IMR-90 (cell line): ENCODE measurements around the gene PRTFDC1. TPM values are rescaled to one million over a fixed set of nuclear protein-coding genes. Genes with fewer than 3 reads are reported as not detected.

Experiments used
- ATAC-seq: fragments of 200-7000 bp; cut with Tn5 transposase; 2 replicates; pipeline ENCODE4 v1.9.1; 2020; ENCODE audit warnings: low read depth, mild to moderate bottlenecking, moderate library complexity
- BruUV-seq: library from RNA; stranded (reverse); fragments of 400-500 nt; replicated peaks from 2 replicates; lab custom pipeline; 2021; lab: Mats Ljungman, UMichigan
- CTCF ChIA-PET: fragments of 300-600 bp; formaldehyde crosslinking; extraction: SDS; loops from one replicate; lab custom pipeline; 2021; ENCODE audit warnings: antibody characterized with exemption; lab: Yijun Ruan, JAX
- POLR2A ChIA-PET: fragments of 300-600 bp; sonication (Branson Sonifier 250); formaldehyde crosslinking; loops from one replicate; lab custom pipeline; 2022; ENCODE audit warnings: antibody characterized with exemption; ENCODE audit not compliant: unreplicated experiment; lab: Charles Lee
- DNase-seq: peaks from one replicate; pipeline ENCODE4 v3.0.0; 2013
- H2AFZ ChIP-seq: replicated peaks from 2 replicates; pipeline ENCODE3; 2013; ENCODE audit warnings: low read length, mild to moderate bottlenecking; ENCODE audit not compliant: poor library complexity
- H2AK5ac ChIP-seq: 2 replicates; pipeline ENCODE4 v1.6.1; 2013; ENCODE audit warnings: low read depth, low read length, inconsistent platforms
- H2AK9ac ChIP-seq: replicated peaks from 2 replicates; pipeline ENCODE3; 2013; ENCODE audit warnings: mild to moderate bottlenecking, low read depth, low read length, moderate library complexity; ENCODE audit not compliant: poor library complexity
- H2BK120ac ChIP-seq: 2 replicates; pipeline ENCODE4 v1.6.1; 2013; ENCODE audit warnings: low read depth, low read length, inconsistent platforms
- H2BK15ac ChIP-seq: 3 replicates; pipeline ENCODE4 v1.6.1; 2013; ENCODE audit warnings: low read depth, low read length, inconsistent platforms
- H2BK20ac ChIP-seq: 2 replicates; pipeline ENCODE4 v1.6.1; 2013; ENCODE audit warnings: low read depth, mild to moderate bottlenecking, inconsistent platforms, low read length, moderate library complexity
- H2BK5ac ChIP-seq: 2 replicates; pipeline ENCODE4 v1.6.1; 2013; ENCODE audit warnings: mild to moderate bottlenecking, low read depth, low read length, inconsistent platforms; ENCODE audit not compliant: poor library complexity, severe bottlenecking
- H3K14ac ChIP-seq: replicated peaks from 2 replicates; pipeline ENCODE4 v1.6.1; 2013; ENCODE audit warnings: low read depth, low read length, inconsistent platforms
- H3K18ac ChIP-seq: 2 replicates; pipeline ENCODE4 v1.6.1; 2013; ENCODE audit warnings: low read depth, low read length, control low read depth
- H3K23ac ChIP-seq: 2 replicates; pipeline ENCODE4 v1.6.1; 2013; ENCODE audit warnings: low read depth, low read length, inconsistent platforms
- H3K27ac ChIP-seq: 2 replicates; pipeline ENCODE4 v1.5.1; 2013; ENCODE audit warnings: mild to moderate bottlenecking, control low read depth, low read length; ENCODE audit not compliant: insufficient read depth
- H3K27me3 ChIP-seq: 2 replicates; pipeline ENCODE4 v1.6.1; 2013; ENCODE audit warnings: low read length; ENCODE audit not compliant: control insufficient read depth, insufficient read depth
- H3K36me3 ChIP-seq: 2 replicates; pipeline ENCODE4 v1.6.1; 2013; ENCODE audit warnings: low read length, mixed read lengths; ENCODE audit not compliant: control insufficient read depth, insufficient read depth
- H3K4ac ChIP-seq: 2 replicates; pipeline ENCODE4 v1.6.1; 2013; ENCODE audit warnings: low read depth, low read length, inconsistent platforms
- H3K4me1 ChIP-seq: 2 replicates; pipeline ENCODE4 v1.6.1; 2013; ENCODE audit warnings: low read length, mixed read lengths; ENCODE audit not compliant: control insufficient read depth, insufficient read depth
- H3K4me2 ChIP-seq: 2 replicates; pipeline ENCODE4 v1.6.1; 2013; ENCODE audit warnings: low read depth, mild to moderate bottlenecking, control low read depth, low read length, moderate library complexity
- H3K4me3 ChIP-seq: 2 replicates; pipeline ENCODE4 v1.5.1; 2013; ENCODE audit warnings: low read depth, mild to moderate bottlenecking, control low read depth, low read length, moderate library complexity; ENCODE audit not compliant: insufficient read depth
- H3K56ac ChIP-seq: 2 replicates; pipeline ENCODE4 v1.6.1; 2013; ENCODE audit warnings: low read length, inconsistent platforms; ENCODE audit not compliant: insufficient read depth; ENCODE audit errors: extremely low read depth
- H3K79me1 ChIP-seq, 2 experiments: 2 replicates each; pipeline ENCODE4 v1.6.1; 2013; ENCODE audit warnings: low read length in 2 of 2, inconsistent platforms in 1 of 2, low read depth in 1 of 2
- H3K9ac ChIP-seq: 2 replicates; pipeline ENCODE4 v1.6.1; 2013; ENCODE audit warnings: low read depth, low read length, control low read depth
- H3K9me1 ChIP-seq: 2 replicates; pipeline ENCODE4 v1.6.1; 2013; ENCODE audit warnings: low read length, inconsistent platforms; ENCODE audit not compliant: insufficient read depth
- H3K9me3 ChIP-seq: 2 replicates; pipeline ENCODE4 v1.6.1; 2013; ENCODE audit warnings: low read length; ENCODE audit not compliant: control insufficient read depth, insufficient read depth
- H4K20me1 ChIP-seq: 2 replicates; pipeline ENCODE4 v1.6.1; 2013; ENCODE audit warnings: low read length, inconsistent platforms; ENCODE audit not compliant: insufficient read depth
- H4K5ac ChIP-seq: 2 replicates; pipeline ENCODE4 v1.6.1; 2013; ENCODE audit warnings: mild to moderate bottlenecking, low read depth, low read length, control low read depth
- H4K8ac ChIP-seq, 2 experiments: 2 replicates each; pipeline ENCODE4 v1.6.1; 2013; ENCODE audit warnings: low read depth in 2 of 2, low read length in 2 of 2, control low read depth in 1 of 2, inconsistent platforms in 1 of 2
- H4K91ac ChIP-seq: 2 replicates; pipeline ENCODE4 v1.6.1; 2013; ENCODE audit warnings: low read depth, low read length, inconsistent platforms; ENCODE audit not compliant: insufficient read depth
- BHLHE40 ChIP-seq: fragments of 150-350 bp; IDR thresholded peaks from 2 replicates; pipeline ENCODE4 v1.6.1; 2016; ENCODE audit warnings: mild to moderate bottlenecking, low read depth, low read length
- CEBPB ChIP-seq: IDR thresholded peaks from 2 replicates; pipeline ENCODE4 v1.6.1; 2012; ENCODE audit warnings: low read depth, low read length, improper control_type of control experiment
- FOS ChIP-seq: fragments of 150-350 bp; IDR thresholded peaks from 2 replicates; pipeline ENCODE4 v1.6.1; 2016; ENCODE audit warnings: low read depth, low read length
- MAFK ChIP-seq: IDR thresholded peaks from 2 replicates; pipeline ENCODE4 v1.6.1; 2012; ENCODE audit warnings: low read depth, low read length, improper control_type of control experiment
- MAZ ChIP-seq: IDR thresholded peaks from 2 replicates; pipeline ENCODE4 v1.6.1; 2012; ENCODE audit warnings: low read depth, mild to moderate bottlenecking, low read length, improper control_type of control experiment, moderate library complexity, borderline replicate concordance
- MXI1 ChIP-seq: IDR thresholded peaks from 2 replicates; pipeline ENCODE4 v1.6.1; 2012; ENCODE audit warnings: low read depth, mild to moderate bottlenecking, low read length, moderate library complexity, borderline replicate concordance
- NFE2L2 ChIP-seq: fragments of 150-350 bp; IDR thresholded peaks from 2 replicates; pipeline ENCODE4 v1.6.1; 2016; ENCODE audit warnings: low read depth, mild to moderate bottlenecking, low read length
- POLR2A ChIP-seq: IDR thresholded peaks from 2 replicates; pipeline ENCODE4 v1.6.1; 2012; ENCODE audit warnings: mild to moderate bottlenecking, low read depth, low read length
- RAD21 ChIP-seq: IDR thresholded peaks from 2 replicates; pipeline ENCODE4 v1.6.1; 2012; ENCODE audit warnings: low read length, improper control_type of control experiment
- RCOR1 ChIP-seq: IDR thresholded peaks from 2 replicates; pipeline ENCODE4 v1.6.1; 2012; ENCODE audit warnings: mild to moderate bottlenecking, low read length, improper control_type of control experiment; ENCODE audit not compliant: insufficient replicate concordance
- RFX5 ChIP-seq: IDR thresholded peaks from 2 replicates; pipeline ENCODE4 v1.8.0; 2012; ENCODE audit warnings: low read depth, mild to moderate bottlenecking, low read length, moderate library complexity
- SMC3 ChIP-seq: fragments of 150-350 bp; IDR thresholded peaks from 2 replicates; pipeline ENCODE4 v1.6.1; 2016; ENCODE audit warnings: low read depth, mild to moderate bottlenecking, antibody characterized with exemption, low read length, moderate library complexity
- WGBS, 2 experiments: methylation state at CpG; one replicate each; pipeline versions ENCODE4 v1.1.5 to v1.1.7; 2013; ENCODE audit warnings: missing lambda C conversion rate in 2 of 2; ENCODE audit not compliant: insufficient read length in 1 of 2; ENCODE audit errors: extremely low coverage in 2 of 2; 5-methylcytosine and 5-hydroxymethylcytosine counted together
- dilution Hi-C: fragments of 300-500 bp; cut with HindIII; formaldehyde crosslinking; loops from one replicate; pipeline ENCODE4 v1.14.3; 2018; ENCODE audit warnings: low sequenced_read_pairs; ENCODE audit not compliant: unreplicated experiment
- in situ Hi-C: fragments of 300-500 bp; cut with MboI; formaldehyde crosslinking; loops from 3 replicates; pipeline ENCODE4 v1.14.3; 2019; ENCODE audit warnings: low sequenced_read_pairs, inconsistent platforms, mixed read lengths
- intact Hi-C: fragments of 100-400 bp; cut with micrococcal nuclease; formaldehyde crosslinking; loops from 2 replicates; pipeline ENCODE4 v1.10.0; 2022
- polyA plus RNA-seq, 3 experiments: library from polyadenylated mRNA; depleted of rRNA; stranded (reverse); fragments of >200 nt; gene quantifications; 2 replicates each; pipeline ENCODE4 v1.2.3, GENCODE V29; 2012; ENCODE audit warnings: low replicate concordance in 1 of 3
- total RNA-seq: library from RNA; depleted of rRNA; stranded (reverse); fragments of >200 nt; gene quantifications from 2 replicates; pipeline ENCODE4 v1.2.3, GENCODE V29; 2012
- TF ChIP-seq, protein P1 (sequence below): conservative IDR thresholded peaks from 2 replicates; pipeline ENCODE4 v1.5.1; 2012; ENCODE audit warnings: mild to moderate bottlenecking, low read depth, low read length, improper control_type of control experiment
- TF ChIP-seq, protein P2 (sequence below): fragments of 150-350 bp; IDR thresholded peaks from 2 replicates; pipeline ENCODE4 v1.6.1; 2016; ENCODE audit warnings: low read depth, mild to moderate bottlenecking, low read length, moderate library complexity, borderline replicate concordance
- TF ChIP-seq, protein P3 (sequence below): fragments of 150-350 bp; IDR thresholded peaks from 2 replicates; pipeline ENCODE4 v1.6.1; 2017; ENCODE audit warnings: mild to moderate bottlenecking, antibody characterized with exemption, low read length, low read depth

PRTFDC1 gene
- total and polyA plus RNA-seq, 2 of the 4 experiments (the other 2 are of a cell fraction): 12.3 to 17.9 TPM

DNA sequence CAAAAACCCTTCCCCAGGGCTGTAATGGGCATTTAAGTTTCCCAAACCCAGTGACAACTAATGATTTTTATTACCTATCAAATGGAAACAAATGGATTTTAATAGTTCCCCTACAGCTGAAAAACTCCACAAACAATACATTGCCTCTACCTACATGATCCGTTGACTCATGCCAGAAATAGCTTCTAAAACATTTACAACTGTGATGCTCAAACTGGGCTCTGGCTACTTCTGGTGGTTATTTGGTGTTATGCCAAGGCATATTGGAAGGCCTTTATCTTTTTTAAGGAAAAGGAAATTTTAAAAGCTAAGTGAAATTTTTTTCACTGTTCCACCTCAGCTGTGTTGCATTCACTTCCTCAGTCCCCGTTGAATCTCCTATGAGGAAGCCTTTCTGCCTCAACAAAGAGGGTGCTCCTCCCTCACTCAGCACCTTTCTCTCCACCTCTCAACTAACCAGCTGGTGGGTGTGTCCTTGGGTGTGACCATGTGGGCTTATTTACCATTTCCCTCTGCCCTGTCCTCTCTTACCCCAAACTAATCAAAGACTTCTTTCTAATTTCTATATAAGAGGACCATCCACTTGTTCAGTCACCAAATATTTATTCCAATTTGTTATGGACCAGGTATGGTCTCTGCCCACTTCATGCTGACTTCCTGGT lies 82.9 kb downstream of the PRTFDC1 start:
- Histone ChIP-seq H3K9me1 (peaks cover 14% of the 10 kb centered on the region), H3K14ac (0 out of 2 replicates have a peak overlapping the region, but pooled peaks have one; percentile 19), H3K4ac (peak overlapping the region; percentile 48), H2AK9ac (no peak overlapping the region), H2BK5ac (no peak overlapping the region), H3K27ac (no peak overlapping the region), H2AK5ac (peak overlapping the region; percentile 20; the same call in 1 of the 2 replicates), H3K4me1 (peaks cover 16% of the 10 kb centered on the region), H3K36me3 (no peaks in the 10 kb centered on the region), H3K9me3 (no peaks in the 10 kb centered on the region), H4K8ac (peak overlapping the region in 1 of 2 experiments; percentile 30; a peak in 1 of 4 replicates), H3K23ac (peak overlapping the region; percentile 52; the same call in 1 of the 2 replicates), H3K4me2 (no peak overlapping the region), H3K27me3 (no peaks in the 10 kb centered on the region), H4K20me1 (no peaks in the 10 kb centered on the region), H2BK20ac (peak overlapping the region; percentile 13; the same call in 1 of the 2 replicates), H3K9ac (no peak overlapping the region), H2BK120ac (no peak overlapping the region), H3K79me1 (peaks cover 0 to 4% of the 10 kb centered on the region in 2 experiments; a peak in 1 of 4 replicates), H2BK15ac (peak overlapping the region; percentile 44; the same call in 1 of the 3 replicates), H2AFZ (no peak overlapping the region), H3K18ac (no peak overlapping the region), H4K91ac (no peak overlapping the region), H4K5ac (no peak overlapping the region), H3K56ac (no peak overlapping the region), H3K4me3 (no peak overlapping the region)
- BruUV-seq: no TSS peak
- ATAC-seq (no peak), DNase-seq (peak; percentile 67)
- dilution Hi-C loops (no loop called here), in situ Hi-C loops (no loop called here), intact Hi-C loops (no loop called here)
- CTCF ChIA-PET: no interaction called here
- no CpG with 5 or more reads among the region's 2 CpGs for WGBS, 2 experiments
- POLR2A ChIA-PET: no interaction called here
- TF ChIP-seq, protein P1, sequence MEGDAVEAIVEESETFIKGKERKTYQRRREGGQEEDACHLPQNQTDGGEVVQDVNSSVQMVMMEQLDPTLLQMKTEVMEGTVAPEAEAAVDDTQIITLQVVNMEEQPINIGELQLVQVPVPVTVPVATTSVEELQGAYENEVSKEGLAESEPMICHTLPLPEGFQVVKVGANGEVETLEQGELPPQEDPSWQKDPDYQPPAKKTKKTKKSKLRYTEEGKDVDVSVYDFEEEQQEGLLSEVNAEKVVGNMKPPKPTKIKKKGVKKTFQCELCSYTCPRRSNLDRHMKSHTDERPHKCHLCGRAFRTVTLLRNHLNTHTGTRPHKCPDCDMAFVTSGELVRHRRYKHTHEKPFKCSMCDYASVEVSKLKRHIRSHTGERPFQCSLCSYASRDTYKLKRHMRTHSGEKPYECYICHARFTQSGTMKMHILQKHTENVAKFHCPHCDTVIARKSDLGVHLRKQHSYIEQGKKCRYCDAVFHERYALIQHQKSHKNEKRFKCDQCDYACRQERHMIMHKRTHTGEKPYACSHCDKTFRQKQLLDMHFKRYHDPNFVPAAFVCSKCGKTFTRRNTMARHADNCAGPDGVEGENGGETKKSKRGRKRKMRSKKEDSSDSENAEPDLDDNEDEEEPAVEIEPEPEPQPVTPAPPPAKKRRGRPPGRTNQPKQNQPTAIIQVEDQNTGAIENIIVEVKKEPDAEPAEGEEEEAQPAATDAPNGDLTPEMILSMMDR: no peak
- TF ChIP-seq MXI1 (no peak), CEBPB (no peak), RFX5 (no peak), FOS (no peak), RCOR1 (no peak), BHLHE40 (no peak), MAZ (no peak), NFE2L2 (no peak), MAFK (no peak), SMC3 (no peak), RAD21 (no peak), POLR2A (no peak)
- TF ChIP-seq, protein P2, sequence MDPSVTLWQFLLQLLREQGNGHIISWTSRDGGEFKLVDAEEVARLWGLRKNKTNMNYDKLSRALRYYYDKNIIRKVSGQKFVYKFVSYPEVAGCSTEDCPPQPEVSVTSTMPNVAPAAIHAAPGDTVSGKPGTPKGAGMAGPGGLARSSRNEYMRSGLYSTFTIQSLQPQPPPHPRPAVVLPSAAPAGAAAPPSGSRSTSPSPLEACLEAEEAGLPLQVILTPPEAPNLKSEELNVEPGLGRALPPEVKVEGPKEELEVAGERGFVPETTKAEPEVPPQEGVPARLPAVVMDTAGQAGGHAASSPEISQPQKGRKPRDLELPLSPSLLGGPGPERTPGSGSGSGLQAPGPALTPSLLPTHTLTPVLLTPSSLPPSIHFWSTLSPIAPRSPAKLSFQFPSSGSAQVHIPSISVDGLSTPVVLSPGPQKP: no peak
- TF ChIP-seq, protein P3, sequence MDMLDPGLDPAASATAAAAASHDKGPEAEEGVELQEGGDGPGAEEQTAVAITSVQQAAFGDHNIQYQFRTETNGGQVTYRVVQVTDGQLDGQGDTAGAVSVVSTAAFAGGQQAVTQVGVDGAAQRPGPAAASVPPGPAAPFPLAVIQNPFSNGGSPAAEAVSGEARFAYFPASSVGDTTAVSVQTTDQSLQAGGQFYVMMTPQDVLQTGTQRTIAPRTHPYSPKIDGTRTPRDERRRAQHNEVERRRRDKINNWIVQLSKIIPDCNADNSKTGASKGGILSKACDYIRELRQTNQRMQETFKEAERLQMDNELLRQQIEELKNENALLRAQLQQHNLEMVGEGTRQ: no peak
